22Rv1 (cell line): ENCODE data around the gene LIMA1.

ENCODE experiments used
- H3K27ac ChIP-seq: fragments of 450-650 bp; 2 replicates; pipeline ENCODE4 v1.5.1; 2017
- ZFX ChIP-seq: fragments of 450-650 bp; IDR thresholded peaks from 2 replicates; pipeline ENCODE4 v1.6.1; 2017; ENCODE audit warnings: antibody characterized with exemption, borderline replicate concordance
- TF ChIP-seq, protein P1 (sequence below): fragments of 450-650 bp; IDR thresholded peaks from 2 replicates; pipeline ENCODE4 v1.5.1; 2017; ENCODE audit warnings: mild to moderate bottlenecking

The LIMA1 gene

DNA sequence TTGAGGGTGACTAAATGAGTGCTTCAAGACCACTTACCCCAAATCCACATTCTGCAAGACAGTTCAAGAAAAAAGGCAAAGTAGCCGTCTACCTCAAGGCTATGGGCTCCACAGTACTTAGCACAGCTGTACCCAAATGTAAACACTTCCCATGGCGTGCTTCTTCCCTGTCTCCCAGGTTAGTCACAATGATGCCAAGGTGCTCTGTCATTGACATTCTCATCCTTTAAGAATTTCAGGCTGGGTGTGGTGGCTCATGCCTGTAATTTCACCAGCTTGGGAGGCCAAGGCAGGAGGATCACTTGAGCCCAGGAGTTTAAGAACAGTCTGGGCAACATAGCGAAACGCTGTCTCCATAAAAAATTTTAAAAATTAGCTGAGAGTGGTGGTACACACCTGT, 64.9 kb downstream of the LIMA1 start:
- no peak for TF ChIP-seq ZFX
- TF ChIP-seq, protein P1, sequence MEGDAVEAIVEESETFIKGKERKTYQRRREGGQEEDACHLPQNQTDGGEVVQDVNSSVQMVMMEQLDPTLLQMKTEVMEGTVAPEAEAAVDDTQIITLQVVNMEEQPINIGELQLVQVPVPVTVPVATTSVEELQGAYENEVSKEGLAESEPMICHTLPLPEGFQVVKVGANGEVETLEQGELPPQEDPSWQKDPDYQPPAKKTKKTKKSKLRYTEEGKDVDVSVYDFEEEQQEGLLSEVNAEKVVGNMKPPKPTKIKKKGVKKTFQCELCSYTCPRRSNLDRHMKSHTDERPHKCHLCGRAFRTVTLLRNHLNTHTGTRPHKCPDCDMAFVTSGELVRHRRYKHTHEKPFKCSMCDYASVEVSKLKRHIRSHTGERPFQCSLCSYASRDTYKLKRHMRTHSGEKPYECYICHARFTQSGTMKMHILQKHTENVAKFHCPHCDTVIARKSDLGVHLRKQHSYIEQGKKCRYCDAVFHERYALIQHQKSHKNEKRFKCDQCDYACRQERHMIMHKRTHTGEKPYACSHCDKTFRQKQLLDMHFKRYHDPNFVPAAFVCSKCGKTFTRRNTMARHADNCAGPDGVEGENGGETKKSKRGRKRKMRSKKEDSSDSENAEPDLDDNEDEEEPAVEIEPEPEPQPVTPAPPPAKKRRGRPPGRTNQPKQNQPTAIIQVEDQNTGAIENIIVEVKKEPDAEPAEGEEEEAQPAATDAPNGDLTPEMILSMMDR, result no peak
- H3K27ac ChIP-seq, result no peak overlapping the region

DNA sequence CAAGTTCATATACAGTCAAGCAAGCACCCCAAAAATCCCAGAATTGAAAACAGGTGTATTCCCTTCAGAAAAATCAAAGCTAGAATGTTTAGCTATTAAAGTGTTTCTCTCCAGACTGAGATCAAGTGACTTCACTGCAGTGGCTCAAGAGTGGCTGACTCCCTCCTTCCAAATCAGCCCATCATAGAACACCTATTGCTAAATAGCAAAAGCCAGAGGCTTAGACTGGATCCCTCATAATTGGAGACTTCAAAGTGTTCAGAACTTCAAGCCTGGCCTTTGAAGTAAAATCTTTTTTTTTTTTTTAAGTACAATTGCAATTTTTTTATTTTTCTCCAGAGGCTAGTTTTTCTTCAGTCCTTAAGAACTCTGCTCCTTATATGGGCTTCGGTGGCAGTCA, 66.1 kb downstream of the LIMA1 start:
- TF ChIP-seq ZFX, result no peak
- TF ChIP-seq, protein P1, result no peak
- H3K27ac ChIP-seq, result no peak overlapping the region

DNA sequence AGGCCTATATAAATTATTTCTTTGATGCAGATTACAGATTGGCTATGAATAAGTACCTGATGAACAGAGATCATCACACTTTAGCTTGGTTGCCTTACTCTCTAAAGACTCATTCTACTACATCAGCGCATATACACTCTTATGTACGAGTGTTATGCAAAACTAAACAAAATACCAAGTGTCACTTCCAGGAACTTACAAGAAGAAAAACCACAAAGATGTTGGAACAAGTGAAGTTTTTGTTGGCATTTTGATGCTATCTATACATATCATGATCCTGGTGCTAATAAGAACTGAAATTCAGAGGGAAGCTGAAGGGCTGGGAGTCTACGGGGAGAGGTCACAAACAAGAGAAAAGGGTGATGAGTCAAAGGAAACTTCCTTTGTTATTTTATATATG, 68.3 kb downstream of the LIMA1 start:
- TF ChIP-seq, protein P1, result no peak
- no peak for TF ChIP-seq ZFX
- H3K27ac ChIP-seq, result no peak overlapping the region

DNA sequence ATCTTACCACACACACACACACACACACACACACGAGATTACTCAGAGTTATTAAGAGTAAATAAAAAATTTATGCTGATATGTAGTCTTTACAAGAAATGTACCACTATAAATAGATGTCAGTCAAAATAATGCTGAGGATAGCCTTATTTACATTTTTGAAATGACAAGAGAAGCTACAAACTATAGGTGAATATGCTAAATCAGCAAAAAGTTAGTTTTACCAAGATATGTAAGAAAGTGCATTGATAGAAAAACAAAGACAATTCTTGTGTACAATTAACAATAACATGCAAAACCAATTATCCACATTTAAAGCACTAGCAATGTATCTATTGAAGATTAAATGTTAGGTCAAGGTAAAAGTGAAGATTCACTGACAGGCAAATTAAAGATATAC, 69.3 kb downstream of the LIMA1 start:
- TF ChIP-seq, protein P1, result no peak
- TF ChIP-seq ZFX, result no peak
- no peak overlapping the region for H3K27ac ChIP-seq

DNA sequence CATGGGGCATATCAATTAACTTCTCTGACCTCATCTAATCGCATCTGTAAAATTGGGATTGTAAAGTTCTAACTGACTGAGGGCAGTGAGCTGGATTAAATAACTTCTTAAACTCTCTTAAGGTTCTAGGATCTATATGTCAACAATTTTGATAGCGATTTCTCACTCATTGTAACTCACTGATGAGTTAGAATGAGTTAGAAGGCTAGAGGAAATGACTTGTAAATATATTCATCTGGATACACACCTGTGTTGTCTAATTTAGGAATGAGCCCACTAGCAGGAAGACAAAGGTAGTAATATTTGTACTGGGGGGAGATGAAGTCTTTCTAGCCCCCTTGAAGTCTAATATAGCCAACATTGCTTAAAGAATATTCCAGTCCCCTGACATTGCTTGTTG, 69.9 kb downstream of the LIMA1 start:
- H3K27ac ChIP-seq, result no peak overlapping the region
- TF ChIP-seq ZFX, result no peak
- TF ChIP-seq, protein P1, result no peak

DNA sequence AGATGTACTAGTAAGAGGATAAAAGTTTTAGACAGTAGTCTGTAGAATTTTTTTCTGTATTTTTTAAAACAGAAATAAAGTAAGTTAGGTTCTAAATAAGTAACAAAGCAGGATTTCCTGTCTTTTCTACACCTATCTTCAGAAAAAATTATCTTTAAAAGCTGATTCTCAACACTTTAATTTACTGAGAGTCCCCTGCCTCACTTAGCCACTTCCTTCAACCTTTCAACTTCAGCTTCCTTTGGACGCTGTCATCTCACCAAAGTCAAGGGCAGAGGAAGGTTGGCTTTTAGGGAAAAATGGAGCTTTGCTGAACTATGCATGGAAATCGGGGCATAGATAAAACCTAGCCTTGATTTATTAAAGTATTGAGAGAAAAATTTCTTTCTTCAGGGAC, 71.3 kb downstream of the LIMA1 start:
- no peak overlapping the region for H3K27ac ChIP-seq
- TF ChIP-seq ZFX, result no peak
- TF ChIP-seq, protein P1, result no peak

DNA sequence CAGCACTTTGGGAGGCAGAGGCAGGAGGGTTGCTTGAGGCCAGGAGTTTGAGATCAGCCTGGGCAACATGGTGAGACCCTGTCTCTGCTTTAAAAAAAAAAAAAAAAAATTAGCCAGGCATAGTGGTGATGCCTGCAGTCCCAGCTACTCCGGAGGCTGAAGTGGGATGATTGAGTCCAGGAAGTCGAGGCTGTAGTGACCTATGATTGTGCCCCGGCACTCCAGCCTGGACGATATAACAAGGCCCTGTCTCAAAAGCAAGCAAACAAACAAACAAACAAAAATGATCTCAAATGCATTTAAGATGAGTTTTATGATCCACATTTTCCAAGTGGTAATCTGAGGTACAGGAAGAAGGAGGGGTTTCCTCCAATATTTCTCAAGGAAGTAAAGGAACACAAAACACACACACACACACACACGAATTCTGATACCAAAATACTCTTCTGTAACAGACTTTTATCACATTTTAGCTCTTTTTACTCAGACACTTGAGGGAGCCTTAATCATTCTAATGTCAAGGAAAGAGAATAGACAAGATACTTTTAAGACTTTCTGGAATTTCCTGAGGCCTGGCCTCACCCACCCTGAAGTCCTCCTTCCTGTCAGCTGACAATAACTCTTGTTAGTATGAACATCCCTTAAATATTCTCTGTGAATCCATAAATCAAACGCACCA, 71.8 kb downstream of the LIMA1 start:
- TF ChIP-seq, protein P1, result no peak
- TF ChIP-seq ZFX, result no peak
- no peak overlapping the region for H3K27ac ChIP-seq
